ENCODE data around the gene PLD5.

GRCh38 chr1:242391896-242392295 lies 132.6 kb downstream of the PLD5 start:
- TF ChIP-seq, protein P1, sequence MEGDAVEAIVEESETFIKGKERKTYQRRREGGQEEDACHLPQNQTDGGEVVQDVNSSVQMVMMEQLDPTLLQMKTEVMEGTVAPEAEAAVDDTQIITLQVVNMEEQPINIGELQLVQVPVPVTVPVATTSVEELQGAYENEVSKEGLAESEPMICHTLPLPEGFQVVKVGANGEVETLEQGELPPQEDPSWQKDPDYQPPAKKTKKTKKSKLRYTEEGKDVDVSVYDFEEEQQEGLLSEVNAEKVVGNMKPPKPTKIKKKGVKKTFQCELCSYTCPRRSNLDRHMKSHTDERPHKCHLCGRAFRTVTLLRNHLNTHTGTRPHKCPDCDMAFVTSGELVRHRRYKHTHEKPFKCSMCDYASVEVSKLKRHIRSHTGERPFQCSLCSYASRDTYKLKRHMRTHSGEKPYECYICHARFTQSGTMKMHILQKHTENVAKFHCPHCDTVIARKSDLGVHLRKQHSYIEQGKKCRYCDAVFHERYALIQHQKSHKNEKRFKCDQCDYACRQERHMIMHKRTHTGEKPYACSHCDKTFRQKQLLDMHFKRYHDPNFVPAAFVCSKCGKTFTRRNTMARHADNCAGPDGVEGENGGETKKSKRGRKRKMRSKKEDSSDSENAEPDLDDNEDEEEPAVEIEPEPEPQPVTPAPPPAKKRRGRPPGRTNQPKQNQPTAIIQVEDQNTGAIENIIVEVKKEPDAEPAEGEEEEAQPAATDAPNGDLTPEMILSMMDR (IDR thresholded peaks at IDR 0.05): no peak
- TF ChIP-seq POLR2A (IDR thresholded peaks at IDR 0.05): no peak
